Measurements from ENCODE around the gene PSMB7.

GRCh38 chr9:124427281-124427680 lies 12.0 kb upstream of the PSMB7 start:
- no peak for TF ChIP-seq CTCF (conservative IDR thresholded peaks at IDR 0.05; ENCODE audit: low read depth, low read length)
- TF ChIP-seq EZH2 (IDR thresholded peaks at IDR 0.05; ENCODE audit: borderline replicate concordance, low read depth, low read length, poor library complexity, severe bottlenecking), result no peak
